Measurements from ENCODE around the gene ZNRF3.

The ZNRF3 gene

DNA sequence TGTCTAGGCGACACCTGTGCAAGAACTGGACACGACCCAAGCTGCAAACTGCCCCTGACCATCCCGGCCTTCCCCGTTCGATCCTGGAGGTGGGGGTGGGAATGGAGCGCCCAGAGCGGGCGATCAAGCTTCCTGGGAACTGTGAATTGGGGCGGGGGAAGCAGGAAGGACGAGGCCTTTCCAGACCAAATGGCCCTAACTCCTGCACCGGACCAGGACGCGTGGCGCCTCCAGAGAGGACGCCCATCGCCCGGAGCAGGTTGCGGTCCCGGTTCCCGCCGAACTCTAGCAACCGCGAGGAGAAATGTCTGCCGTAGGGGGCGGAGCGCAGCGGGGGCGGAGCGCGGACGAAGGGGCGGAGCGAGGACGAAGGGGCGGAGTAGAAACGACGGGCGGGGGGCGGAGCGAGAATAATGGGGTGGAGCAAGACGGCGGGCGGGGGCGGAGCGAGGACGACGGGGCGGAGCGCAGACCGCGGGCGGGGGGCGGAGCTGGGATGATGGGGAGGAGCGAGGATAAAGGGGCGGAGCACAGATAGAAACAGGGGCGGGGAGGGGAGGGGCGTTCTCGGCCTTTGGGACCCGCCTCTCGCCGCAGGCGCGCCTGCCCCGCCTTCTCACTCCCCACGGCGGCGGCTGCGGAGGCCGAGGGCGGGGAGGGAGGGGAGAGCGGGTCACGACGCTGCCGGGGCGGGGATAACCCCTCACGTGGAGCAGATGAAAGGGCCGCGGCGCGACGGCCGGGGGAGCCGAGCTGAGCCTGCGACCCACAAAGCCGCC, at the start of gene ZNRF3:
Gene ZNRF3 (plus strand): TSS at position 695 of the 779 bp plus-strand sequence. CDS start 195 bp downstream, outside the sequence.
- Histone ChIP-seq H3K4me3 (ENCODE audit: low read depth, low read length) (peak within 1 kb of the TSS; percentile 74), H3K27me3 (ENCODE audit: insufficient read depth, low read depth, severe bottlenecking) (no peaks in the 10 kb centered on the region), H3K27ac (no peak within 1 kb of the TSS; the same call in 1 of the 2 replicates), H3K36me3 (no peaks in the 10 kb centered on the region), H3K9me3 (ENCODE audit: severe bottlenecking) (no peaks in the 10 kb centered on the region)
- peak; percentile 86 for DNase-seq
- TF ChIP-seq, protein P1, sequence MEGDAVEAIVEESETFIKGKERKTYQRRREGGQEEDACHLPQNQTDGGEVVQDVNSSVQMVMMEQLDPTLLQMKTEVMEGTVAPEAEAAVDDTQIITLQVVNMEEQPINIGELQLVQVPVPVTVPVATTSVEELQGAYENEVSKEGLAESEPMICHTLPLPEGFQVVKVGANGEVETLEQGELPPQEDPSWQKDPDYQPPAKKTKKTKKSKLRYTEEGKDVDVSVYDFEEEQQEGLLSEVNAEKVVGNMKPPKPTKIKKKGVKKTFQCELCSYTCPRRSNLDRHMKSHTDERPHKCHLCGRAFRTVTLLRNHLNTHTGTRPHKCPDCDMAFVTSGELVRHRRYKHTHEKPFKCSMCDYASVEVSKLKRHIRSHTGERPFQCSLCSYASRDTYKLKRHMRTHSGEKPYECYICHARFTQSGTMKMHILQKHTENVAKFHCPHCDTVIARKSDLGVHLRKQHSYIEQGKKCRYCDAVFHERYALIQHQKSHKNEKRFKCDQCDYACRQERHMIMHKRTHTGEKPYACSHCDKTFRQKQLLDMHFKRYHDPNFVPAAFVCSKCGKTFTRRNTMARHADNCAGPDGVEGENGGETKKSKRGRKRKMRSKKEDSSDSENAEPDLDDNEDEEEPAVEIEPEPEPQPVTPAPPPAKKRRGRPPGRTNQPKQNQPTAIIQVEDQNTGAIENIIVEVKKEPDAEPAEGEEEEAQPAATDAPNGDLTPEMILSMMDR (IDR thresholded peaks at IDR 0.05; ENCODE audit: low read depth, low read length) = no peak

DNA sequence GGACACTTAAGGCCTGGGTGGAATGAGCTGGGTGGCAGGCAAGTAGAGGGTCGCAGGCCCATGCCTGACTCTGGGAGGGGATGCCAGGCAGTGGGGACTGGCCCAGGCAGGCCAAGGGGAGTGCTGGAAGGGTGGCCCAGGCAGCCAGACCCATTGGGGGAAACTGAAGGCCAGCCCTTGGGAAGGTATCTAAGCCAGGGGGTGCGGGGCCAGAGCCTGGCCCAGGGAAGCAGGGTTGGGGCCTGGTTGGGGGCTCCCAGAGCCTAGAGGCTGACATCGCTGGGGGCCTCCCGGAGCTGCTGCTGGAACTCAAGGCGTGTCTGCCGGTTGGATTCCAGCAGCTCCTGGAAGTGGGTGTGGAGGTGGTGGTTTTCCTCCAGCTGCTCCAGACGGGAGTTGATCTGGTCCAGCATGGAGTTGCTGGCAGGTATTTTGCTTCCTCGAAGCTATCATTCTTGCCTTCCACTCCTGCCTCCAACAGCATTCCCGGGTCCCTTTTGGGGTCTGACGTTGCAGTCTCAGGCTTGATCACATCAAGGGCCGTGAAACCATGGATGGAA, 47.7 kb upstream of the ZNRF3 start:
- H3K27ac ChIP-seq = no peak overlapping the region
- no peaks in the 10 kb centered on the region for H3K9me3 ChIP-seq (ENCODE audit: severe bottlenecking)
- no peak for DNase-seq
- TF ChIP-seq, protein P1 (IDR thresholded peaks at IDR 0.05; ENCODE audit: low read depth, low read length) = no peak
- H3K27me3 ChIP-seq (ENCODE audit: insufficient read depth, low read depth, severe bottlenecking) = no peaks in the 10 kb centered on the region
- no peaks in the 10 kb centered on the region for H3K36me3 ChIP-seq
- H3K4me3 ChIP-seq (ENCODE audit: low read depth, low read length) = no peak overlapping the region

DNA sequence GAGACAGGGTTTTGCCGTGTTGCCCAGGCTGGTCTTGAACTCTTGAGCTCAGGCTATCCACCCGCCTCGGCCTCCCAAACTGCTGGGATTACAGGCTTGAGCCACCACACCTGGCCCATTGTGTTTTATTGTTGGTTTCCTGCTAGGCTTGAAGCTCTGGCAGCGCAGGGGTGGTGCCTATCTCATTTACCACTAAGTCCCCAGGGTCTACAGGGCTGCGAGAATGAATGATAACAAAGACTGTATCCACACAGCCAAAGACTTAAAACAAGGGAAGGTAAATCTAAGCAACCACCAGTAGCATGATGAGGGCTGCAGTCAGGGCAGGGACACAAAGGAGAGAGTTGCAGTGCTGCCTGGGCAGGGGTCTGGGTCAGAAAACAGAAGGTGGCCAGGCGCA, 45.7 kb upstream of the ZNRF3 start:
- no peak overlapping the region for H3K4me3 ChIP-seq (ENCODE audit: low read depth, low read length)
- H3K9me3 ChIP-seq (ENCODE audit: severe bottlenecking) = no peaks in the 10 kb centered on the region
- no peak for DNase-seq
- H3K27ac ChIP-seq = no peak overlapping the region
- H3K36me3 ChIP-seq = no peaks in the 10 kb centered on the region
- TF ChIP-seq, protein P1 (IDR thresholded peaks at IDR 0.05; ENCODE audit: low read depth, low read length) = no peak
- no peaks in the 10 kb centered on the region for H3K27me3 ChIP-seq (ENCODE audit: insufficient read depth, low read depth, severe bottlenecking)

DNA sequence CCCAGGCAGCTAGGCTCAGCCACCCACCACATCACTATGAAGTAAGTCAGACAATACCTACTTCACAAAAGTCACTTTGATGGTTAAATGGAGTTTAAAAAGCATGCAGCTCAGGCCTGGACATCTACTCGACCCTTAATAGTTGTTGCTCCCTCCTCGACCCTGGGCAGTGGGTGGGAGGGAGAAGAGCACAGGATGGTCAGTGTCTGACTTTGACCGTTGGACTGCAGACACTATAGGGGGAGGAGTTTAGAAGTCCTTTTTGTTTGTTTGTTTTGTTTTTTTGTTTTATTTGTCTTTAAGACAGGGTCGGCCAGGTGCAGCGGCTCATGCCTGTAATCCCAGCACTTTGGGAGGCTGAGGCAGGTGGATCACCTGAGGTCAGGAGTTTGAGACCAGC, 44.4 kb upstream of the ZNRF3 start:
- H3K36me3 ChIP-seq = no peaks in the 10 kb centered on the region
- H3K27me3 ChIP-seq (ENCODE audit: insufficient read depth, low read depth, severe bottlenecking) = no peaks in the 10 kb centered on the region
- TF ChIP-seq, protein P1 (IDR thresholded peaks at IDR 0.05; ENCODE audit: low read depth, low read length) = no peak
- no peak for DNase-seq
- H3K4me3 ChIP-seq (ENCODE audit: low read depth, low read length) = no peak overlapping the region
- no peaks in the 10 kb centered on the region for H3K9me3 ChIP-seq (ENCODE audit: severe bottlenecking)
- no peak overlapping the region for H3K27ac ChIP-seq

DNA sequence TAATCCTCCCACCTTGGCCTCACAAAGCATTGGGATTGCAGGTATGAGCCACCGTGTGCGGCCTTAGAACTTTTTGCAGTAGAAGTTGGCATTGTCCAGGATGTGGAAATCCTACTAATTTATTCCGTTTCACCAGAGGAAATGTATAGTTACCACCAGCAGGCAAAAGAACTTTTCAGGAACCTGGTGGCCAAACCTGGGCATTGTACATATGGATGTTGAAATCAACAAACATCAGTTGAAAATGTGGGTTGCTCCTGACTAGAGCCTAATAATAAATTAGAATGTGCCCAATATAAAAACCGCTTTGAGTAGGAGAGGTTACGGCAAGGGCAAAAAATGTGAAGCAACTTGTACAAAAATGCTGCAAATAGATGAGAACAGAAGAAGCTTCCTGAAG, 42.3 kb upstream of the ZNRF3 start:
- DNase-seq = no peak
- Histone ChIP-seq H3K36me3 (no peaks in the 10 kb centered on the region), H3K9me3 (ENCODE audit: severe bottlenecking) (no peaks in the 10 kb centered on the region), H3K4me3 (ENCODE audit: low read depth, low read length) (no peak overlapping the region), H3K27ac (no peak overlapping the region), H3K27me3 (ENCODE audit: insufficient read depth, low read depth, severe bottlenecking) (no peaks in the 10 kb centered on the region)
- TF ChIP-seq, protein P1 (IDR thresholded peaks at IDR 0.05; ENCODE audit: low read depth, low read length) = no peak
